HG02763 (cell line): ENCODE results near the gene POLR1F.
A peak's percentile ranks its signal among the peaks of the same experiment; 100 is the strongest.
"Not testable (repeated sequence)": the region's sequence is repeated elsewhere in the genome, so short reads cannot be mapped to it uniquely, and the experiment has no call there.

Experiments used
- ATAC-seq: cut with Tn5 transposase; IDR thresholded peaks from one replicate; pipeline ENCODE4 v1.9.1; 2021; ENCODE audit warnings: mild to moderate bottlenecking, moderate library complexity; ENCODE audit not compliant: unreplicated experiment

POLR1F gene

DNA sequence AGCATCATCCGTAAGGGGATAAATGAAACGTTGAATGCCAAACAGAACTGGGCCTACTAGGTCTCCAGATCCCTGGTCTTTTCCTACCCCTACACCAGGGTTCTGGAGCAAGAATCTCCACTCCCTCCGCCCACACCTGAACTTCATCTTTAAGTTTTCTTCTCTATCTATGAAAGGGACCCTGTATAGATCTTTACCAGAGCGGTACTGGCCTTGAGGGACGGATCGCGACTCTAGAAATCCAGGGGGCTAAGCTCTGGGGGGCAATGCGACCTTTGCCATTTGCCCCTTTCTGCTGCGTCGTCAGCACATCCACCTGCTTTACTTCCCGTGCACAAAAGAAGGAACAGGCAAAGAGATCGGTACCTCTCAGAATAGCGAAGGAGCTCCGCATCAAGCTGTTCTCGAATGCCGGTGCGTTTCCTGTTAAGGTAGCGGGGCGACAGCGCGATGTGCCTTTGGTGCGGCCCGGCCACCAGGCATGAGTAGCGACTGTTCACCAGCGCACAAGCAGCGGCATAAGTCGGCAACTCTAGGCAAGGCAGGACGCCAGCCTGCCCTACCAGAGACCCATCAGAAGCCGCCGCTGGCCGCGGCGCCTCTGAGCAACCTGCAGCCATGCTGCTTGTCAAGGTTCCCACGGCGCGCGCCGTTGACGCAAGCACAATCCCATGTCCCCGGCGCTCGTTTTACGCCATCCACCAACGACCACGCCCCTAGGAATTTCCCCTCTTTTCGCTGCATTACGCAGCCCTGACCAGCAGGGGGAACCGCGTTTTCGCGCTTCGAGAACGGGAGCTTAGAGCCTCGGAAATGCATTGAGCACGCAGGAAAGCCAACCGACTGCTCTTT, at the start of gene POLR1F:
TSS of gene POLR1F (minus strand) at position 641 of the 852 bp plus-strand sequence. CDS start at position 620, 21 bp downstream.
- ATAC-seq = peak; percentile 99

DNA sequence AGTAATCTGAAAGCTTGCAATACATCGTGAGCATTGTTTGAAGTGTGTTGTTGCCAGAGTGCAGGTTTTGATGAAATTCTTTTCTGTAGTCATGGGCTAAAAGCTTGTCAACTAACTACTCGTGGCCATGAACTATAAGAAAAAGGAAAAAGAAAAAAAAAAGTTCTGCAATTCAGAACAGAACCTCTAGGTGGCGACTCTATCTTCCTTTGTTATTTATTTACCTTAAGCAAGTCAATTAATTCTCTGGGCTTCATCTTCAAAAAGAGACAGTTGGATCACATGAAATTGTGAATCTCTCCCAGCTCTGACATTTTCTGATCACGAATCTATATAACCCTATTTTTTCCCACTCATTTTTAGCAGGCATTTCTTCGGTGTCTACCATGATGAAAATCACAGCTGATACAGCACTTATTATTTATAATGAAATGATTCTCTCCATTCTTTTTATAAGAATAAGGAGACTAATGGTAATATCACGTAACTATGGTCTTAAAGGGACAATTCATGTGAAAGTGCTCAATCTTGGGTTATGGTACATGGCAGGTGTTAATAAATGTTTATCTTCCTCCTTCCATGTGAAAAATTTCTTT, 45.8 kb upstream of the POLR1F start:
- no peak for ATAC-seq

- no peak for ATAC-seq
Observed at GRCh38 chr7:19752020-19752419, 43.2 kb upstream of the POLR1F start.

- no peak for ATAC-seq
Observed at GRCh38 chr7:19749658-19750057, 40.8 kb upstream of the POLR1F start.

GRCh38 chr7:19747740-19748339, 39.0 kb upstream of the POLR1F start:
- no peak for ATAC-seq

GRCh38 chr7:19744075-19744474, 35.2 kb upstream of the POLR1F start:
- no peak for ATAC-seq

GRCh38 chr7:19728716-19729115, 19.9 kb upstream of the POLR1F start:
- no peak for ATAC-seq

GRCh38 chr7:19725770-19726169, 16.9 kb upstream of the POLR1F start:
- ATAC-seq = no peak

- no peak for ATAC-seq
Observed at GRCh38 chr7:19715499-19715898, 6.7 kb upstream of the POLR1F start.

DNA sequence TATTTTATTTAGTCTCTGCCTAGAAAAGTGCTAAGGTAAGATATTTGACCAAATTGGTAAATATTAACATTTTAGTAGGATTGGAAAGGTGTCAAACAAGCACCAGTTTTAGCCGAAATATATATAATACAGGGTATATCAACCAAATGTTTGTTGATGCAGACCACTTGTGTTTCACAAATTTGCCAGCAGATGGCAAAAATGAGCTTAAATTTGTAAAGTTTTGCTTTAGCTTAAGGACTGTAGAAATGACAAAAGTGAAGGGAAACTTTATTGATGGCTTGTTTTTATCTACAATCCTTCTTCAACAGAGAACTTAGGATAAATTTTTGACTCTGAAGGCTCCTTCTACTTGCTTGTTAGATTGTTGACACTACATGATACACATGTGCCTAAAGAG, 4.8 kb upstream of the POLR1F start:
- no peak for ATAC-seq

DNA sequence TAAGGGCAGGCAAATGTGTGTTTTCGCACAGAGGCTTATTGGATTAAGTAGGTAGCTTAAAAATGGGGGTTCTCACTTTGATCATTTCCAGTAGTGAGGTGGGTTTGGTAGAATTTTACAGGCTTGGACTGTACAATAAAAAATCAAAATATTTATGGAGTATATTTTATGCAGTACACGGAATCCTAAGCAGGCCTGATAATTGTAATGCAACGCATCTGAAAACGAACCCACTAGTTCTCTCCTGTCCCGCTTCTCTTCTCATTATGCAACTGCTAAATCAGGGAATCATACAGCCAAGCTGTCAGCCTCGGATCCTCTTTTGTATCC, 377 bp upstream of the POLR1F start:
- peak; percentile 1 for ATAC-seq

DNA sequence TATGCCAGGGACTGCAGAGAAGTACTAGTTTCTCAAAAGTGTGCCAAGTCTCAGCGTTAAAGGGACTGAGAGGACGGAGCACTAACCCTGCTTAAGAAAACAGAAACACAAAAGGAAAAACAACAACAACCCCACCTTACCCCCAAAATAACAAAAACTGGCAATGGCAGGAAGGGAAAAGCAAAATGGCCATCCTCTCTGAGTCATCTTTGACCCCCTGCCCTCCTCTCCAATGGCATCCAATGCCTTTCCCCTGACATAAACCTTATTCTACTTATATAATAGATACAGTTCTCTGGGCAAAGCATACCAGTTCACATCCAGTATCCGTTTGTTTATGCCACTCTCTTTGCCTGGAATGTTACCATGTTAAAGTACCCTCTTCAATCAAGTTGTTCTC, 1.6 kb downstream of the POLR1F start:
- no peak for ATAC-seq

DNA sequence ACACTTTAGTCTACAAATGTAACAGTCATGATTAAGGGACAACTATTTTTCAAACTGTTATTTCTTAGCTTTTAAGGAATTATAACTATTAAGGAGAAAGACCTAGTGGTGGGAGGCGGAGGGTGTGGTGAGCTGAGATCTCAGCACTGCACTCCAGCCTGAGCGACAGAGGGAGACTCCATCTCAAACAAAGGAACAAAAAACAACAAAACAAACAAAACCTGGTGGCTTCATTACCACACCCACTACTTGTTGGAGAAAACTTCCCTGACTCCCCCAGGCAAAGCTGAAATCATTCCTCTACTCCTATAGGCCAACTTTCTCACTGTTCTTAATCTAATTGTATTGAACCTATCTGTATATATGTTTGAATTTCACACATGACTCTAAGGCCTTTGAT, 3.2 kb downstream of the POLR1F start:
- no peak for ATAC-seq

GRCh38 chr7:19701471-19701870, 7.4 kb downstream of the POLR1F start:
- no peak for ATAC-seq

DNA sequence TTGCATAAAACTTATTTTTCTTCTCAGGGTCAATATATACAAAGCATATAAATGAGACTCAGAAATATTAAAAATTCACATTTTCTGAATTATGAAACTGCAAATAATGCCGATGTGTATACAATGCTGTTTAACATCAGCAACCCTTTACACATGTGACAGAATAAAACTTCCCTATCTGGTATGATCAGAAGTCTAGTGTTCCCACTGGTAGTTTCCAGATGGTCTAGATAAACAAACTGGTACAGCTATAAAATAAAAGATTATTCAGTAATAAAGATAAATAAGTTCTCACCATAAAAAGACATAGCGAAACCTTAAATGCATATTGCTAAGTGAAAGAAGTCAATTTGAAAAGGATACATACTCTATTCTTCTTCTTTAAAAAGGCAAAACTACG, 7.9 kb downstream of the POLR1F start:
- no peak for ATAC-seq

DNA sequence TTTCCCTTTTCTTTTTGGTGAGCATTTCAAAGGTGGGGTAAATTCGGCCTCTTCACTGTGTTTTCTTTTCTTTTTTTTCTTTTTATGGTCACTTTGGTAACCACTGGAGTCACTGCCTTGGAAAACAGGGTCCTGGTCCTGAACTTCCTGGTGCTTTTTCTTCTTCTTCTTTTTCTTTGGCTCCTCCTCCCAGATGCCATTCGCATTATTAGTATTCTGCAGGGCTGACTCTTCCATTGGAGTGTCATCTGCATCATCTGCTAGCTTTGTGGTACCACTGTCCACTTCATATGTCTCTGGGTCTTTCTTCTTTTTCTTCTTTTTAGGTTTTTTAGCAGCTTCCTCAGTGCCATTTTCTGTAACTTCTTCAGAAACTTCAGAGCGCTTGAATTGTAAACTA, 10.5 kb downstream of the POLR1F start:
- ATAC-seq = no peak

GRCh38 chr7:19696926-19697325, 11.9 kb downstream of the POLR1F start:
- ATAC-seq = no peak

- ATAC-seq = no peak
Observed at GRCh38 chr7:19692111-19692828, 16.6 kb downstream of the POLR1F start.

DNA sequence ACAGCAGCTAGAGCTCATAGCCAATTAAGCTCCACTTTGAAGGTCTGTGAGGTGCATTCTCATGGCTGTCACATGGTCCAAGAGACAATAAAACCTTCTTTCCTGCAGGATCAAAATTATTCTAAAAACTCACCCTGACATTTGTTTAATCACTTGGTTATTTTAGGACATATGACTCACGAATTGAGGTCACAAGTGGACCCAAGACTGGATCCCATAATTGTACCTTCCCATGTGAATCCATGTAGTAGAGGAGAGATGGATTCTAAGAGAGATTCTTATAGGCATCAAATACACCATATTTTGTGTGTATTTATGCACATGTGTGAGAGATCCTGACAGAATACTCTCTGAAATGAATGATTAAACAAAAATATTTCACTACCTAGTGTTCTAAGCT, 18.1 kb downstream of the POLR1F start:
- ATAC-seq = no peak

- not testable (repeated sequence) for ATAC-seq
Observed at GRCh38 chr7:19689130-19689529, 19.7 kb downstream of the POLR1F start.

DNA sequence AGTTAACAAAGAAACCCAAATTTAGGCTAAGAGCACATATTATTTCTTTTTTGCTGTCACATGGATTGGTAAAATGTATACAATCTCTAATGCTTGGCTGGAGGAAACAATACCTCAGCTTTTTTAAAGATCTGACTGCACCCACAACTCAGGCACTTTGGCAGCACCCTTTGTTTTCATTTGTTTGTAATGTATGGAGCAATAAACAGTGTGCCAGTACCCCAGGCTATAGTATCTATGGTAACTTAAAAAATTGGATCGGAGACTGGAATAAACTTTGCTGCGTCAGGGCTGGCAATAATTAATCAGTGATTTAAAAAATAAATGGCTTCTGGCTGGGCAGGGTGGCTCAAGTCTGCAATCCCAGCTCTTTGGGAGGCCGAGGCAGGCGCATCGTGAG, 27.2 kb downstream of the POLR1F start:
- no peak for ATAC-seq

DNA sequence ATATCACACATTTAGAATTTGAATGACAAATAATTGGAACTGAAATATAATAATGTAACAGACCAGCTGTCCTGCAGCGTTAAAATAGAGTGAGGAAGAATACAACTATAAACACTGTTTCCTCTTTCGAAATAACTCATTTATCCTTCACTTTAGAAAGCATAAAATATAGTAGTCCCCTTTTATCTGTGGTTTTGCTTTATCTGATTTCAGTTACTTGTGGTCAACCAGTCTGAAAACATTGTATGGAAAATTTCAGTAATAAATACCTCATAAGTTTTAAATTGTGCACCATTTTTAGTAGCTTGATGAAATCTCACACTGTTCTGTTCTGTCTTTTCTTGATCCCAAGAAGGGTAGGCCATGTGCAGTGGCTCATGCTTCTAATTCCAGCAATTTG, 31.7 kb downstream of the POLR1F start:
- no peak for ATAC-seq
